Ramos (cell line): ENCODE data around the gene SNX22.

Experiments used
- in situ Hi-C: fragments of 300-500 bp; cut with MboI; formaldehyde crosslinking; loops from one replicate; pipeline ENCODE4 v1.14.3; 2022; ENCODE audit warnings: low sequenced_read_pairs; ENCODE audit not compliant: unreplicated experiment

SNX22 gene

GRCh38 chr15:64133623-64134344, 17.7 kb upstream of the SNX22 start:
- in situ Hi-C loops, result no loop called here

GRCh38 chr15:64134345-64134829, 17.1 kb upstream of the SNX22 start:
- in situ Hi-C loops, result no loop called here

- in situ Hi-C loops, result no loop called here
Observed at GRCh38 chr15:64136347-64136746, 15.2 kb upstream of the SNX22 start.

GRCh38 chr15:64137226-64137833, 14.2 kb upstream of the SNX22 start:
- in situ Hi-C loops, result no loop called here

- in situ Hi-C loops, result no loop called here
Observed at GRCh38 chr15:64138331-64138941, 13.1 kb upstream of the SNX22 start.

GRCh38 chr15:64141798-64142512, 9.6 kb upstream of the SNX22 start:
- in situ Hi-C loops, result no loop called here

DNA sequence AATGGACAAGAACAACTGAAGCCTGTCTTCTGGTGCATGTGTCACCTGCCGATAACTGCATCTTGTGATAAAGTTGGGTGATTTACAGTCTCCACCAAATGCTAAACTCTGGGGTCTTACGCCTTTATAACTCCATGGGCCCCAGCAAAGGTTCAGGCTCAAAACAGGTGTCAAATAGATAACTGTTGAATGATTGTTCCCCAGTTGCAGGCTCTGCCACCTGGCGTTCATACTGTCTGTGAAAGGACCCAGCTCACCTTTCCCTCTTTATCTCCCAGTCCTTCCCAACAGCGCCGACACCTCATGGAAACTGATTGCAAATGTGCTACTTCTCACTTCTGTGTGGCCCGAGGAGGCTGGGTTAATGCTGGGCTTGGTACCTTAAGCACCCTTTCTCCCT, 8.3 kb upstream of the SNX22 start:
- in situ Hi-C loops, result no loop called here

- in situ Hi-C loops, result no loop called here
Observed at GRCh38 chr15:64144192-64144564, 7.4 kb upstream of the SNX22 start.

- in situ Hi-C loops, result no loop called here
Observed at GRCh38 chr15:64144565-64145281, 6.8 kb upstream of the SNX22 start.

- in situ Hi-C loops, result no loop called here
Observed at GRCh38 chr15:64146041-64146440, 5.5 kb upstream of the SNX22 start.

DNA sequence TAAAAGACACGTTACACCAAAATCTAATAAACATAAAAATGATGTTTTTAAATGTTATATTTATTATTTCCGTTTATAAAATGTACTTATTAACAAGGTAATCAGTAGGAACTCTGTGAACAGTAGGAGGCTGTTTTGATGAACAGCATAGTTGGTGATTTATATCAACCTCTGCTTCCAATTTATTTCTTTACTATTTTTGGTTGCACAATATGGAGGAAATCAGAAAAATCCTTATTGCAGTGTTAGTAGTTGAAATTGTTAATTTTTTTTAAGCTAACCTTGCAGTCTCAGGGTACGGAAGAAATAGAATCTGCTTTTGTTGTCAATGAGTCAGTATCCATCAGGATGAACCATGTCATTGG, 5.0 kb upstream of the SNX22 start:
- in situ Hi-C loops, result no loop called here

GRCh38 chr15:64146885-64147681, 4.4 kb upstream of the SNX22 start:
- in situ Hi-C loops, result no loop called here

GRCh38 chr15:64148168-64148567, 3.4 kb upstream of the SNX22 start:
- in situ Hi-C loops, result no loop called here

DNA sequence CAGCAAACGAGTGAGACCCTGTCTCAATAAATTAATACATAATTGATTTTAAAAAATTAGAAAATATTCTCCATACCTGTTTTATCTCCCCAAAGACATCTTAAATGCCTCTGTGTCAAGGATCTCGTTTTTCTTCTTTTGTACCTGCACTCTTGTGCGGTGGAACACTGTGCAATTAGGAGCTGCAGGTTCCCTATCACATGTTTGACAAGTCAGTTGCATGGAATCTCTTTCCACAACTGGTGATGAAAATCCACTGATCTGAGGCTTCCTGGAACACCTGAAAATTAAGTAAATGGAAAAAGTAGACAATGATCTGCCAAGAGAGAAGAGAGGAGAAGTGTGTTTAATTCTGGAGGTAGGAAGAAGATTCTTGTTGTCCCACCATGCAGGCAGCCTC, 3.0 kb upstream of the SNX22 start:
- in situ Hi-C loops, result no loop called here

- in situ Hi-C loops, result no loop called here
Observed at GRCh38 chr15:64149424-64149823, 2.1 kb upstream of the SNX22 start.

DNA sequence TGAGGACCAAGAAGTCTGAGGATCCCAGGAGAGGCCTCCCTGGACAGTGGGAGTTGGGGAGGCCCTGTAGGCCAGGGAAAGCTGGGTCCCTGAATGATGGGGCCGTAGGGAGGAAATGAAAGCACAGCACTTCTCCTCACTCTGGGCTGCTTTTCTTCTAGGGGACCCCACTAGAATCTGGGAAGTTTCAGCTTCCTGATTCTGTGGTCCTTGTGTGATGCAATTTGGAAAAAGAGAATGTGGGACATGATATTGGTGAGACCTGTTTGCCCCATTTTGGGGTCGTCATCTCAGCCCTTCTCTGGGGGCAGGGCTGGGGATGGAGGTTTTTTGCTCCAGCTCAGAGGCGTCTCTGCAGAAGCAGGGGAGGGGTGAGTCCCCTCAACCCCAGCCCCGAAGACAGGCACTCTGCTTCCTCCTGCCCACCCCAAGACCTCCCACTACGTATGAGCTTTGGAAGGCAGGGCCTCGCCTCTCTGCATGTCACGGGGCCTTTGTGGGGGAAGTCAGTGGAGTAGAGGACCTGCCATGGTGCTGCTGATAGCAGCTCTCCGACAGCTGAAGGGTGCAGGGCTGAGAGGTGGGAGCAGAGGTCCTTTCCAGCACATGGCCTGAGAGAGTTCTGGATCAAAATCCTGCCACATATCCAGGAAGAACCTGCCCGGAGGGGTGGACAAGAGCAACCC, 1.5 kb upstream of the SNX22 start:
- in situ Hi-C loops, result loop anchor here (5.0 kb wide), 1 partner anchor 53 kb away; the partner anchor contains the start of gene SNX1

GRCh38 chr15:64152507-64153387, 1.2 kb downstream of the SNX22 start:
- in situ Hi-C loops, result loop anchor here (5.0 kb wide), 1 partner anchor 55 kb away; the partner anchor contains the start of gene SNX1
